ENCODE measurements around the gene C6orf89. TPM values are rescaled to one million over a fixed set of nuclear protein-coding genes. Genes with fewer than 3 reads are reported as not detected.

The C6orf89 gene
- total RNA-seq, 1 experiment from 2014 or later, result 61.1 TPM

DNA sequence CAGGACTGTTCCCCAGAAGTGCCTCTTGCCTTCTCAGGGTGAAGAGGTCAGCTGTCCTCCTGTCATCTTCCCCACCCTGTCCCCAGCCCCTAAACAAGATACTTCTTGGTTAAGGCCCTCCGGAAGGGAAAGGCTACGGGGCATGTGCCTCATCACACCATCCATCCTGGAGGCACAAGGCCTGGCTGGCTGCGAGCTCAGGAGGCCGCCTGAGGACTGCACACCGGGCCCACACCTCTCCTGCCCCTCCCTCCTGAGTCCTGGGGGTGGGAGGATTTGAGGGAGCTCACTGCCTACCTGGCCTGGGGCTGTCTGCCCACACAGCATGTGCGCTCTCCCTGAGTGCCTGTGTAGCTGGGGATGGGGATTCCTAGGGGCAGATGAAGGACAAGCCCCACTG, 78.6 kb downstream of the C6orf89 start:
- H3K27me3 Mint-ChIP-seq (ENCODE audit: unreplicated experiment), result no peaks in the 10 kb centered on the region
- no peaks in the 10 kb centered on the region for H3K9me3 Mint-ChIP-seq (ENCODE audit: low read depth, unreplicated experiment)
- CTCF ChIA-PET, result interaction anchor here (1.2 kb wide), 2 partner anchors 9 to 17 kb away, joined by 3 to 6 read pairs; no protein-coding TSS in a partner anchor
- peaks cover 32% of the 10 kb centered on the region for H3K4me1 Mint-ChIP-seq (ENCODE audit: low read depth, unreplicated experiment)
- peak overlapping the region; percentile 38 for H3K27ac Mint-ChIP-seq (ENCODE audit: unreplicated experiment)
- intact Hi-C loops (cut with micrococcal nuclease; ENCODE audit: unreplicated experiment), result no loop called here
- no peak for DNase-seq
- H3K36me3 Mint-ChIP-seq (ENCODE audit: insufficient read depth, unreplicated experiment), result peaks cover 43% of the 10 kb centered on the region
- TF ChIP-seq, protein P1, sequence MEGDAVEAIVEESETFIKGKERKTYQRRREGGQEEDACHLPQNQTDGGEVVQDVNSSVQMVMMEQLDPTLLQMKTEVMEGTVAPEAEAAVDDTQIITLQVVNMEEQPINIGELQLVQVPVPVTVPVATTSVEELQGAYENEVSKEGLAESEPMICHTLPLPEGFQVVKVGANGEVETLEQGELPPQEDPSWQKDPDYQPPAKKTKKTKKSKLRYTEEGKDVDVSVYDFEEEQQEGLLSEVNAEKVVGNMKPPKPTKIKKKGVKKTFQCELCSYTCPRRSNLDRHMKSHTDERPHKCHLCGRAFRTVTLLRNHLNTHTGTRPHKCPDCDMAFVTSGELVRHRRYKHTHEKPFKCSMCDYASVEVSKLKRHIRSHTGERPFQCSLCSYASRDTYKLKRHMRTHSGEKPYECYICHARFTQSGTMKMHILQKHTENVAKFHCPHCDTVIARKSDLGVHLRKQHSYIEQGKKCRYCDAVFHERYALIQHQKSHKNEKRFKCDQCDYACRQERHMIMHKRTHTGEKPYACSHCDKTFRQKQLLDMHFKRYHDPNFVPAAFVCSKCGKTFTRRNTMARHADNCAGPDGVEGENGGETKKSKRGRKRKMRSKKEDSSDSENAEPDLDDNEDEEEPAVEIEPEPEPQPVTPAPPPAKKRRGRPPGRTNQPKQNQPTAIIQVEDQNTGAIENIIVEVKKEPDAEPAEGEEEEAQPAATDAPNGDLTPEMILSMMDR (IDR thresholded peaks at IDR 0.05; ENCODE audit: unreplicated experiment), result no peak
- no TSS peak for BruUV-seq (replicated peaks)
- H3K4me3 Mint-ChIP-seq (ENCODE audit: low read depth, unreplicated experiment), result no peak overlapping the region

DNA sequence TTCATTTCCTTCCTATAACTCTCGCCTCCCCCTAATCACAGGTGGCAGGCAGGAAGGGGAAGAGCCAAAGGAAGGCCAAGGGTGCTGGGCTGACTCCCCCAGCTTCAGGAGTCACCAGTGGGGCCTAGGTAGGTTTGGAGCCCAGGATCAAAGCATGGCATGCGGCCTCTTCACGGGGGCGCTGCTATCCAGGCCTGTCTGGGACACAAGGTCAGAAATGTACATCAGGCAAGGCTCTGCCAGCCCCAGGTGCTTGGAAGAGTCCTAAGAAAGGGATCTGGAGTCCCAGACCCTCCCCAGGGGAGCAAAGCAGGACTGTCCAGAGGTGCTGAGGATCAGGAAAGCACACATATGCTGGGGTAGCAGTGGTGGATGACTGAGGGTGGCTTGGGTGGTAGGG, 79.2 kb downstream of the C6orf89 start:
- Mint-ChIP-seq H3K4me1 (ENCODE audit: low read depth, unreplicated experiment) (peaks cover 29% of the 10 kb centered on the region), H3K9me3 (ENCODE audit: low read depth, unreplicated experiment) (no peaks in the 10 kb centered on the region), H3K36me3 (ENCODE audit: insufficient read depth, unreplicated experiment) (peaks cover 43% of the 10 kb centered on the region), H3K27me3 (ENCODE audit: unreplicated experiment) (no peaks in the 10 kb centered on the region), H3K27ac (ENCODE audit: unreplicated experiment) (peak overlapping the region; percentile 38), H3K4me3 (ENCODE audit: low read depth, unreplicated experiment) (no peak overlapping the region)
- no peak for DNase-seq
- TF ChIP-seq, protein P1 (IDR thresholded peaks at IDR 0.05; ENCODE audit: unreplicated experiment), result no peak
- CTCF ChIA-PET, result interaction anchor here (1.2 kb wide), 1 partner anchor 9 kb away, joined by 6 read pairs; no protein-coding TSS in a partner anchor
- intact Hi-C loops (cut with micrococcal nuclease; ENCODE audit: unreplicated experiment), result no loop called here
- BruUV-seq (replicated peaks), result no TSS peak

DNA sequence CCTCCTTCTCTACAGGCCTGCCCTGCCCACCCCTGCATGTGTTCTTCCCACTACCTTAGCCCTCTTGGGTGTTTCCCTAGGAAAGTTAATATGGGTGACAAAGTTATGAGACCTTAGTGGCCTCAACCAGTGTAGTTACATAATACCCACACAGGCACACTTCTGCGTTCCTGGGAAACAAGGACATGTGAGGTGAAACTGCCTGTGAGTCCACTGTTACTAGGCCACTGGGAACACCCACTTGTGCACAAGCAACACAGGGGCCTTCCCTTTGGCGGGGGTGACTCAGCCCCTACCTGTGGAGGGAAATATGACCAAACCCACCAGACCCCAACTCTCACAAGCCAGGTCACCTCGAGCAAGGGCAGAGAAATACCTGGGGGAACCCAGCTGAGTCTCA, 81.5 kb downstream of the C6orf89 start:
- no peaks in the 10 kb centered on the region for H3K27me3 Mint-ChIP-seq (ENCODE audit: unreplicated experiment)
- H3K4me3 Mint-ChIP-seq (ENCODE audit: low read depth, unreplicated experiment), result no peak overlapping the region
- TF ChIP-seq, protein P1 (IDR thresholded peaks at IDR 0.05; ENCODE audit: unreplicated experiment), result no peak
- H3K36me3 Mint-ChIP-seq (ENCODE audit: insufficient read depth, unreplicated experiment), result peaks cover 43% of the 10 kb centered on the region
- intact Hi-C loops (cut with micrococcal nuclease; ENCODE audit: unreplicated experiment), result no loop called here
- DNase-seq, result no peak
- no TSS peak for BruUV-seq (replicated peaks)
- H3K27ac Mint-ChIP-seq (ENCODE audit: unreplicated experiment), result peak overlapping the region; percentile 34
- no peaks in the 10 kb centered on the region for H3K9me3 Mint-ChIP-seq (ENCODE audit: low read depth, unreplicated experiment)
- H3K4me1 Mint-ChIP-seq (ENCODE audit: low read depth, unreplicated experiment), result peaks cover 12% of the 10 kb centered on the region
- CTCF ChIA-PET, result no interaction called here

DNA sequence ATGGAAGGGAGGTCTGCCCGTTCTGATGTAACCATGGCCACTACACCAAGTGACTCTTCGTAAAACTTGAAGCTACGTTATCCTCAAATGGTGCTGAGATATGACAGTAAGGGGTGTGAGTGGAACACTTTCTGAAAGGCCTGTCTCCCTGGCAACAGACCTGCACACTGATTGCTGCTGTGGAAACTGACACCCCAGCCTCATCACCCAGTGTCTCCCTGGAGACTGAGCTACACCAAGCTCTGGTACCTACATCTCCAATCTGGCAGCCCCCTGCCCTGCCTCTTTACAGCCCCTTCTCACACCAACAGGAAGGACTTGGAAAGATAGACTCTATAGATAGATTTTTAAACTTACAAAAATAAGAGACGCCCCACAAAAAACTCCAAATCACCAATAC, 82.0 kb downstream of the C6orf89 start:
- Mint-ChIP-seq H3K4me3 (ENCODE audit: low read depth, unreplicated experiment) (no peak overlapping the region), H3K27me3 (ENCODE audit: unreplicated experiment) (no peaks in the 10 kb centered on the region), H3K36me3 (ENCODE audit: insufficient read depth, unreplicated experiment) (peaks cover 47% of the 10 kb centered on the region), H3K9me3 (ENCODE audit: low read depth, unreplicated experiment) (no peaks in the 10 kb centered on the region), H3K27ac (ENCODE audit: unreplicated experiment) (no peak overlapping the region), H3K4me1 (ENCODE audit: low read depth, unreplicated experiment) (peaks cover 11% of the 10 kb centered on the region)
- DNase-seq, result no peak
- TF ChIP-seq, protein P1 (IDR thresholded peaks at IDR 0.05; ENCODE audit: unreplicated experiment), result no peak
- no TSS peak for BruUV-seq (replicated peaks)
- CTCF ChIA-PET, result no interaction called here
- intact Hi-C loops (cut with micrococcal nuclease; ENCODE audit: unreplicated experiment), result no loop called here
